Activated naive CD8-positive, alpha-beta T cell treated with anti-CD3 and anti-CD28 coated beads, Interleukin-2, amount 10 ng/mL, durations not matched to agents 7 days and 5 days (primary cell): Measurements from ENCODE around the gene DNAI2. TPM values are rescaled to one million over a fixed set of nuclear protein-coding genes. Genes with fewer than 3 reads are reported as not detected.

Experiments
- ATAC-seq: fragments of 150-1000 bp; cut with Tn5 transposase; one replicate; pipeline ENCODE4 v1.10.0; 2021; ENCODE audit warnings: low read depth, moderate library complexity
- POLR2A ChIA-PET: fragments of 350-600 bp; sonication (Branson Sonifier 250); formaldehyde crosslinking; loops from one replicate; lab custom pipeline; 2021; ENCODE audit warnings: antibody characterized with exemption; lab: Charles Lee
- DNase-seq: peaks from one replicate; pipeline ENCODE4 v3.0.0; 2021
- H3K27ac Mint-ChIP-seq: one replicate; pipeline ENCODE4 v1.8.0; 2022; ENCODE audit warnings: mild to moderate bottlenecking, mixed read lengths
- H3K27me3 Mint-ChIP-seq: one replicate; pipeline ENCODE4 v1.8.0; 2022; ENCODE audit warnings: mild to moderate bottlenecking, moderate library complexity, mixed read lengths
- H3K36me3 Mint-ChIP-seq: one replicate; pipeline ENCODE4 v1.8.0; 2021; ENCODE audit warnings: mild to moderate bottlenecking, mixed read lengths
- H3K4me1 Mint-ChIP-seq: one replicate; pipeline ENCODE4 v1.8.0; 2021; ENCODE audit warnings: mixed read lengths
- H3K4me3 Mint-ChIP-seq: one replicate; pipeline ENCODE4 v1.8.0; 2022; ENCODE audit warnings: mild to moderate bottlenecking, moderate library complexity, mixed read lengths
- H3K9me3 Mint-ChIP-seq: one replicate; pipeline ENCODE4 v1.8.0; 2021; ENCODE audit warnings: mixed read lengths
- total RNA-seq, 2 experiments: library from RNA; stranded (reverse); gene quantifications; one replicate each; pipeline ENCODE4 v1.2.3, GENCODE V29; 2021

The DNAI2 gene
- total RNA-seq, 2 experiments from 2014 or later, result 1.2 to 1.6 TPM

- Mint-ChIP-seq H3K4me3 (no peak overlapping the region), H3K4me1 (peaks cover 2% of the 10 kb centered on the region), H3K9me3 (no peaks in the 10 kb centered on the region), H3K36me3 (no peaks in the 10 kb centered on the region), H3K27ac (no peak overlapping the region), H3K27me3 (peaks cover 19% of the 10 kb centered on the region)
- ATAC-seq (no peak), DNase-seq (no peak)
- POLR2A ChIA-PET, result no interaction called here
Measured at GRCh38 chr17:74362069-74362405, 88.0 kb downstream of the DNAI2 start.

- Mint-ChIP-seq H3K9me3 (no peaks in the 10 kb centered on the region), H3K36me3 (no peaks in the 10 kb centered on the region), H3K27ac (no peak overlapping the region), H3K4me3 (no peak overlapping the region), H3K27me3 (peaks cover 15% of the 10 kb centered on the region), H3K4me1 (peaks cover 2% of the 10 kb centered on the region)
- DNase-seq (no peak), ATAC-seq (no peak)
- POLR2A ChIA-PET, result no interaction called here
Measured at GRCh38 chr17:74362810-74363498, 88.9 kb downstream of the DNAI2 start.

Other genes with a start within 250 kb of the DNAI2 start
- gene RPL38, start 70.6 kb upstream of the DNAI2 start, total RNA-seq, result 1,000 to 10,000 TPM; 1,138 to 1,179 TPM
- gene TTYH2, start 60.7 kb upstream of the DNAI2 start, total RNA-seq, result 10 to 100 TPM; 10.9 to 11.2 TPM
- gene KIF19, start 52.0 kb downstream of the DNAI2 start, total RNA-seq, result under 1 TPM; 0.61 to 0.91 TPM
- not detected for gene BTBD17, start 87.6 kb downstream of the DNAI2 start, total RNA-seq
- not detected for gene GPR142, start 93.3 kb downstream of the DNAI2 start, total RNA-seq
- gene GPRC5C, start 157.9 kb downstream of the DNAI2 start, total RNA-seq, result not detected
- 10 to 100 TPM; 10.6 to 12.7 TPM for gene CD300A, start 192.4 kb downstream of the DNAI2 start, total RNA-seq